GM19463 (cell line): Measurements from ENCODE around the gene ABHD15.
A peak's percentile ranks its signal among the peaks of the same experiment; 100 is the strongest.
"Not testable (repeated sequence)": the region's sequence is repeated elsewhere in the genome, so short reads cannot be mapped to it uniquely, and the experiment has no call there.

Experiments
- ATAC-seq: cut with Tn5 transposase; IDR thresholded peaks from one replicate; pipeline ENCODE4 v1.9.1; 2021; ENCODE audit warnings: mild to moderate bottlenecking, moderate library complexity; ENCODE audit not compliant: unreplicated experiment

ABHD15 gene

DNA sequence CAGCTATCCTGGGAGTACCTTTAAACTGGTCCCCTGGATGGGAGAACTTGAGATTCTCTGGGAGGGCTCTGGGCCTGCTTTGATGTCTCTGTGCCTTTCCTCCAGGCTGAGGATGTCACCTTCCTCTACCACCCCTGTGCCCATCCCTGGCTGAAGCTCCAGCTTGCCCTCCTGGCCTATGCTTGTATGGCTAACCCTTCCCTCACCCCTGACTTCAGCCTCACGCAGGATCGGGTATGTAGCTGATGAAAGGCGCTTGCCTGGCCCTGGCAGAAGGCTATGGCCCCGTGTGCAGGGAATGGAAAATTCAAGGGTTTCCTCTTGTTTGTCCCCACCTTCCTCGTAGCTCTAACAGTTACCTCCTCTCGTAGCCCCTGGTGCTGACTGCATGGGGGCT lies 4.6 kb upstream of the ABHD15 start:
- ATAC-seq, result no peak

- ATAC-seq, result no peak
Observed at GRCh38 chr17:29570521-29570920, 3.7 kb upstream of the ABHD15 start.

GRCh38 chr17:29569245-29569950 lies 2.6 kb upstream of the ABHD15 start:
- ATAC-seq, result no peak

- peak; percentile 47 for ATAC-seq
Observed at GRCh38 chr17:29568331-29569244, 1.8 kb upstream of the ABHD15 start, which contains the start of gene TP53I13. TP53I13 (plus strand) TSS chr17:29568701; CDS start chr17:29568759, 58 bp downstream.

DNA sequence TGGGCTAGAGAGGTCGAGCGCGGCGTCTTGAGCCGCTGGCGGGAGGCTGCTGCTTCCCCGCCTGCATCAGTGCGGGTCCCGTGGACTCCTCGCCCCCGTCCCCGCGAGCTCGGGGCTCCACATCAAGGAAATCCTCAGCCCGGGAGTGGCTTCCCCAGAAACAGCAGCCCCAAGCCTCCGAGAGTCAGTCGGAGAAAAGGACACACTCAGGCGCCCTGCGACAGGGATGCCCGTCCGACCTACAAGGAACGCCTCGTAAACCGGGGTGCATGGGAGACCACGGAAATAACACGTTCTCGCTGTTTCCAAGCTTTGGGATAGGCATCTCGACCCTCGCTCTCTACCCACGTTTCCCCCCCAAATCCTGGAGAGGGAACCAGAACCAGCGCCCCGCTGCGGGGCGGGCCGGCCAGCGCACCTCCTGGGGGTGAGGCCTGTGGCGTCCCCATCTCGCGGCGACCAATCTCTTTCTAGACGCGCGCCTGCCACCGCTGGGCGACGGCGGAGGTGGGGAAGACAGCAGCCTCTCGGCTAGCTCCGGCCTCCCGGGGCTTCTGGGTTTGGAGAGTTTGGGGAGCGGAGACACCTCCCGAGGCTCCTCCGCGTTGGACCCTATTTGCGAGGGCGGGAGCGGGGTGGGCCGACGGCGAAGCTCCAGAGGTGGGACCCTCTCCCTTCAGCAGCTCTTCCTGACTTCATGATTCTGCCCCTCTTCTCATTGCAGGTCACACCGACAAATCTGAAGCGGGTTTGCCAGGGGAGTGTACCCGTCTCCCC lies 905 bp upstream of the ABHD15 start:
- ATAC-seq, result peak; percentile 34

DNA sequence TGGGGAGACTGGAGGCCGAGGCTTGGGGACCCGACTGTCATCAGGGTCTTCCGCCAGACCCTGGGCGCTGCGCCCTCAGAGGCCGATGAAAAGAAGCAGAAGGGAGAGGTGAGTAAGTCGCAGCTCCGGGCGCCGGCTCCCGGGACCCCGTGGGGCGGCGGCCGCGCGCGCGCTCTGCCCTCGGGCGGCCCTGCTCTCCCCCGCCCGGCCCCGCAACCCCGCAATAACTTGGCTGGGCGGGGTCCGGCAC lies 392 bp upstream of the ABHD15 start:
- no peak for ATAC-seq

- ATAC-seq, result no peak
Observed at GRCh38 chr17:29565643-29566472, 979 bp downstream of the ABHD15 start.

- no peak for ATAC-seq
Observed at GRCh38 chr17:29563816-29564215, 3.0 kb downstream of the ABHD15 start.

DNA sequence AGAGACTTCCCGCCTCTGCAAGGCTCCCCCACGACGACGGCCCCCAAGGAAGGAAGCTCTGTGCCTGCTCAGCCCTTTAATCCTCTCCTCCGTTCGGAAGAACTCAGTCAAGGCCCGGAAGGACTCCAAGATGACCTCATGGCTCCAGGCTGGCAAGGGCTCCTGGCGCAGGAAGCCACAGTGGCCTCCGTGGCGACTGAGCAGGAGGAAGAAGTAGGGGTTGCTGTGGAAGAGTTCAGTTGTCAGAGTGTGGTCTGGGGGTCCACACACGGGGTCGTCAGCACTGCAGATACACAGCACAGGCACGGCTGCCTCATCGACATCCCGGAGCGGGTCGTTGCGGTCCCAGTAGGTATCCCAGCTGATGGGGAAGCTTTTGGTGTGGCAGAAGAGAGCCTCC lies 4.2 kb downstream of the ABHD15 start:
- ATAC-seq, result no peak

DNA sequence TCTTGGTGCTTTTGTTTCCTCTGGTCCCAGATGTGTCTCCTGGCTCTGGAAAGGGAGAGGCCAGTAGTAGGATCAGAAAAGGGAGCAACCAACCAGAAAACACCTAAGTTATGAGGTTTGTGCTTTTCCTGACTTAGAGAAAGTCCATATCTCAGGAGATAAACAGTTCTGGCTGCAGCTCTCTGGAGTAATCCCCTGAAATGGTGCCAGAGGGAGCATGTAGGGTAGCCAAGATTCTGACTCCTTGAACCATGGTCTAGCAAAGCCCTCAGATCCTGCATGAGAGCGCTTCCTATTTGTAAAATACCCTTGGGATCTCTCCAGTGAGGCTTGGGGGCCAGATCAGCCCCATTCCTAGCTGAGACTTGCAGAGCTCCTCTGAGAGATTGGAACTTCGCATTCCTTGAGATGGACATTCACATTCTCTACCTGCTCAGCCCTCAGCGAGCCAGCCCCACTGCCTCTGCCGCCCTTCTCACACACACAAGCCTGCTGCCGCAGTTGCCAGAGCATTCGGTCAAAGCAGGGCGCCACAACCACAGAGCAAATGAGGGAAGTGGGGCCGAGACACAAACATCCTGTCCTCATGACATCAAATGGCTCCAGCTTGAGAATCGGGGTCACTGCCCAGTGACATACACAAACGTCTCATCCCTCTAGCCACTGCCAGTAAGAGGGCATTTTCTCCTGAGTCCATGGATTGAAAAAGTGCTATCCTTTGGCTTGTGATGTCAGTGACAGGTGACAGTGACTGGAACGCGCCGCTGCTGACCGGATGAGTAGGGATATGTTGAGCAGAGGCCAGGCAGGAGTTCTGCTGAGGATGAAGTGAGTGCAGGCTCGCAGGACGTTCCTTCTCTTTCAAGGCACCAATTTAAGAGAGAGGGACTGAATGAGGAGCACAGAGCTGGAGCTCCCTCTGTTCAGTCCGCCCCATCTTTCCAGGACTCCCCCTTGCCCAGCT lies 5.0 kb downstream of the ABHD15 start:
- ATAC-seq, result no peak

GRCh38 chr17:29560316-29560715 lies 6.5 kb downstream of the ABHD15 start:
- ATAC-seq, result no peak

DNA sequence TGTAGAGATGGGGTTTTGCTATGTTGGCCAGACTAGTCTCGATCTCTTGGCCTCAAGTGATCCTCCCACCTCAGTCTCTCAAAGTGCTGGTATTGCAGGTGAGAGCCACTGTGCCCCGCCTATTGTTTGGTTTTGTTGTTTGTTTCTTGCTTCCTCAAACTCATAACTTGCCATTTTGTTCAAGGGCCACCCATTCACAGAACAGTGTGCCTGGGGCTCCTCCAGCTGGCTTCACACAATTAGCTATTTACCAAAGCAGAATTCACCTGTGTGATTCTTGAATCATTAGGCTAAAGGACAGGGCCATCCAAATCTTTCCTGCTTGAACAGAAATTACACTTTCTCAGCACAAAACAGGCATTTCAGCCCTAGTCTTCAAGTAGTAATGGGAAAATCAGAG lies 7.2 kb downstream of the ABHD15 start:
- no peak for ATAC-seq

DNA sequence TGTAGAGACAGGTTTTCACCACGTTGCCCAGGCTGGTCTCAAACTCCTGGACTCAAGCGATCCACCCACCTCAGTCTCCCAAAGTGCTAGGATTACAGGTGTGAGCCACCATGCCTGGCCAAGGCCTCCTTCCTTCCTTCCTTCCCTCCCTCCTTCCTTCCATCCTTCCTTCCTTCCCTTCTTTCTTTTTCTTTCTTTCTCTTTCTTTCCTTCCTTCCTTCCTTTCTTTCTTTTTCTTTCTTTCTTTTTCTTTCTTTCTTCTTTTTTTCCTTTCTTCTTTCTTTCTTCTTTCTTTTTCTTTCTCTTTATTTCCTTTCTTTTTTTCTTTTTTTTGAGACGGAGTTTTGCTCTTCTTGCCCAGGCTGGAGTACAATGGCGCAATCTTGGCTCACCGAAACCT lies 8.7 kb downstream of the ABHD15 start:
- ATAC-seq, result not testable (repeated sequence)

GRCh38 chr17:29557739-29558116 lies 9.1 kb downstream of the ABHD15 start:
- no peak for ATAC-seq

GRCh38 chr17:29557085-29557738 lies 9.6 kb downstream of the ABHD15 start:
- ATAC-seq, result no peak

- ATAC-seq, result no peak
Observed at GRCh38 chr17:29555840-29556239, 11.0 kb downstream of the ABHD15 start.

GRCh38 chr17:29549177-29549923 lies 17.5 kb downstream of the ABHD15 start:
- no peak for ATAC-seq

DNA sequence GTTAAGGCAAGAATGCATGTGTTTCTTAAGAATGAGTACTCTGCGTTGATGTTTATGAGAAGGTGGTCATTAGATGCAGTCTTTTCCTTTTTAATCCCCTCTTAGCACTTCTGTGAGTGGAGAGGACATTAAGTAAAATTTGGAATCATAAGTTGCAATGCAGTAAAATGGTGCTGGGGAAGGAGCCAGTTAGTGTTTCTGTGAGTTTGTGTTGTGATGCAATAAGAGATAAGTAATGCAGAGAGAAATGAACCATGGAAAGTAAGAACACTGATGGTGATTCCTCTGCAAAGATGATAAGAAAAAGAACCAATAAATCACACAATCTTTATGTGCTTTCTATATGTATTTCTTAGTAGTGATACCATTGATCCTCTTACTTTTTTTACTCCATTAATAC lies 20.0 kb downstream of the ABHD15 start:
- ATAC-seq, result no peak
